GM23338 (cell line): ENCODE measurements around the gene IFIT1B. TPM values are rescaled to one million over a fixed set of nuclear protein-coding genes. Genes with fewer than 3 reads are reported as not detected.

Experiments used
- ATAC-seq: fragments of 200-7000 bp; cut with Tn5 transposase; 3 replicates; pipeline ENCODE4 v1.9.1; 2020
- DNase-seq: peaks from one replicate; pipeline ENCODE4 v3.0.0-alpha.2; 2015; ENCODE audit warnings: low spot score
- H2AFZ ChIP-seq: fragments of 200-600 bp; sonication (generic); 2 replicates; pipeline ENCODE4 v1.8.0; 2016; ENCODE audit warnings: antibody characterized with exemption, mild to moderate bottlenecking, moderate library complexity
- H3F3A ChIP-seq: fragments of 200-600 bp; sonication (generic); replicated peaks from 2 replicates; pipeline ENCODE4 v1.8.0; 2017; ENCODE audit warnings: antibody characterized with exemption, mixed run types, low read depth
- H3K27ac ChIP-seq: fragments of 200-600 bp; sonication (generic); 2 replicates; pipeline ENCODE4 v1.6.1; 2016; ENCODE audit warnings: low read depth
- H3K27me3 ChIP-seq: fragments of 200-600 bp; sonication (generic); 2 replicates; pipeline ENCODE4 v1.8.0; 2016; ENCODE audit warnings: mild to moderate bottlenecking, mixed run types, moderate library complexity; ENCODE audit not compliant: insufficient read depth
- H3K36me3 ChIP-seq: fragments of 200-600 bp; sonication (generic); 2 replicates; pipeline ENCODE4 v1.8.0; 2016; ENCODE audit warnings: mild to moderate bottlenecking; ENCODE audit not compliant: insufficient read depth
- H3K4me1 ChIP-seq: fragments of 200-600 bp; sonication (generic); 2 replicates; pipeline ENCODE4 v1.8.0; 2016; ENCODE audit warnings: mild to moderate bottlenecking, moderate library complexity; ENCODE audit not compliant: insufficient read depth
- H3K4me2 ChIP-seq: fragments of 200-600 bp; sonication (generic); 2 replicates; pipeline ENCODE4 v1.7.1; 2017; ENCODE audit warnings: mixed run types
- H3K4me3 ChIP-seq: fragments of 200-600 bp; sonication (generic); 2 replicates; pipeline ENCODE4 v1.6.1; 2016; ENCODE audit warnings: mixed run types
- H3K79me2 ChIP-seq: fragments of 200-600 bp; sonication (generic); replicated peaks from 2 replicates; pipeline ENCODE4 v1.8.0; 2017; ENCODE audit warnings: mild to moderate bottlenecking; ENCODE audit not compliant: insufficient read depth
- H3K9me2 ChIP-seq: fragments of 200-600 bp; sonication (generic); 2 replicates; pipeline ENCODE4 v1.8.0; 2017; ENCODE audit not compliant: insufficient read depth
- H4K20me1 ChIP-seq: fragments of 200-600 bp; sonication (generic); replicated peaks from 2 replicates; pipeline ENCODE4 v1.8.0; 2017; ENCODE audit warnings: mild to moderate bottlenecking; ENCODE audit not compliant: insufficient read depth
- H3K27ac Mint-ChIP-seq: 2 replicates; pipeline ENCODE4 v1.8.0; 2020; ENCODE audit warnings: inconsistent platforms, mild to moderate bottlenecking, moderate library complexity, mixed read lengths
- H3K27me3 Mint-ChIP-seq: 3 replicates; pipeline ENCODE4 v1.8.0; 2022; ENCODE audit warnings: low read depth, mild to moderate bottlenecking, moderate library complexity, mixed read lengths, inconsistent platforms; ENCODE audit not compliant: insufficient read depth, poor library complexity
- H3K36me3 Mint-ChIP-seq: 3 replicates; pipeline ENCODE4 v1.8.0; 2021; ENCODE audit warnings: low read depth, mild to moderate bottlenecking, inconsistent platforms, moderate library complexity, mixed read lengths
- H3K4me1 Mint-ChIP-seq: 3 replicates; pipeline ENCODE4 v1.8.0; 2020; ENCODE audit warnings: mild to moderate bottlenecking, inconsistent platforms, mixed read lengths
- H3K4me3 Mint-ChIP-seq: 3 replicates; pipeline ENCODE4 v1.8.0; 2021; ENCODE audit warnings: moderate library complexity, mild to moderate bottlenecking, inconsistent platforms, mixed read lengths
- H3K9me3 Mint-ChIP-seq: 3 replicates; pipeline ENCODE4 v1.8.0; 2020; ENCODE audit warnings: moderate library complexity, mild to moderate bottlenecking, inconsistent platforms, mixed read lengths
- CREB1 ChIP-seq: fragments of 250-450 bp; sonication (Bioruptor Pico); IDR thresholded peaks from 2 replicates; pipeline ENCODE4 v1.5.0; 2020; ENCODE audit warnings: low read depth, mild to moderate bottlenecking, moderate library complexity
- EZH2 ChIP-seq: fragments of 200-600 bp; sonication (generic); IDR thresholded peaks from one replicate; pipeline ENCODE4 v1.8.0; 2017; ENCODE audit warnings: antibody characterized with exemption, mild to moderate bottlenecking, low read depth; ENCODE audit not compliant: unreplicated experiment
- EZH2phosphoT487 ChIP-seq: fragments of 200-600 bp; sonication (generic); IDR thresholded peaks from one replicate; pipeline ENCODE4 v1.8.1; 2018; ENCODE audit warnings: antibody characterized with exemption; ENCODE audit not compliant: unreplicated experiment
- POLR2AphosphoS5 ChIP-seq: IDR thresholded peaks from 2 replicates; pipeline ENCODE4 v1.6.1; 2016; ENCODE audit warnings: antibody characterized with exemption, low read depth
- REST ChIP-seq: IDR thresholded peaks from one replicate; pipeline ENCODE4 v1.6.1; 2018; ENCODE audit warnings: antibody characterized with exemption; ENCODE audit not compliant: unreplicated experiment
- ZNF462 ChIP-seq: fragments of 250-450 bp; sonication (Bioruptor Pico); IDR thresholded peaks from 2 replicates; pipeline ENCODE4 v1.5.0; 2020; ENCODE audit warnings: mild to moderate bottlenecking, moderate library complexity
- polyA plus RNA-seq: library from polyadenylated mRNA; unstranded; fragments of >200 nt; fragmentation: Nextera tagmentation; extraction: Ambion mirVana; gene quantifications from 2 replicates; pipeline ENCODE4 v1.2.1, GENCODE V29; 2016
- total RNA-seq: library from RNA; depleted of rRNA; stranded (reverse); fragments of >200 nt; shearing (Covaris generic); gene quantifications from 2 replicates; pipeline ENCODE4 v1.2.3, GENCODE V29; 2014

The IFIT1B gene
- total and polyA plus RNA-seq, 2 experiments from 2014 or later = 0.10 TPM; not detected in 1

GRCh38 chr10:89351412-89351779, 26.5 kb upstream of the IFIT1B start (continued):
- TF ChIP-seq REST (no peak), EZH2phosphoT487 (no peak)

GRCh38 chr10:89351780-89352597, 25.9 kb upstream of the IFIT1B start:
- Histone ChIP-seq H3K36me3 (no peaks in the 10 kb centered on the region; the same call in 1 of the 2 replicates), H3K27me3 (no peaks in the 10 kb centered on the region), H2AFZ (peak overlapping the region; percentile 78; the same call in 1 of the 2 replicates), H3K4me2 (peak overlapping the region; percentile 15), H3K4me3 (no peak overlapping the region), H3K27ac (peak overlapping the region; percentile 62; the same call in 1 of the 2 replicates), H4K20me1 (no peaks in the 10 kb centered on the region), H3K9me2 (peaks cover 13% of the 10 kb centered on the region; the same call in 1 of the 2 replicates), H3F3A (no peaks in the 10 kb centered on the region), H3K79me2 (no peaks in the 10 kb centered on the region), H3K4me1 (peaks cover 56% of the 10 kb centered on the region)
- H3K36me3 Mint-ChIP-seq = peaks cover 12% of the 10 kb centered on the region
- H3K4me3 Mint-ChIP-seq = no peak overlapping the region
- H3K27ac Mint-ChIP-seq = peak overlapping the region; percentile 77
- peaks cover 2% of the 10 kb centered on the region for H3K27me3 Mint-ChIP-seq
- ATAC-seq = no peak
- H3K4me1 Mint-ChIP-seq = peaks cover 50% of the 10 kb centered on the region
- H3K9me3 Mint-ChIP-seq = peaks cover 11% of the 10 kb centered on the region
- no peak for DNase-seq
- no peak for TF ChIP-seq POLR2AphosphoS5
- no peak for TF ChIP-seq CREB1
- TF ChIP-seq ZNF462 = no peak
- TF ChIP-seq EZH2 = no peak
